ENCODE data around the gene PDE4D.

DNA sequence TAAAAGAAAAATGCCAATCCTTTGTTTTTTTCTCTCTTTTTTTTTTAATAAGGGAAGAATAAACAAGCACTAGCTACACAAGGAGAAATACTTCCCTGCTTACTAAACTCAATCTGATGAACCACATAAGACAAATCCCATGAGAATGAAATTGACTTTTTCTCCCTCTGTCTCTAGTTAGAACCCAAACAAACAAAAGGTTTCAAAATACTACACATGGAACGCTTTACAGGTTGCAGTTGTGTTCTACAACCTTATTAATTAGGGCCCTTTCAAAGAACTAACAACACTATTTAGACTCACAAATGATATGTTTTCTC, 124.5 kb downstream of the PDE4D start:
- TF ChIP-seq, protein P1, sequence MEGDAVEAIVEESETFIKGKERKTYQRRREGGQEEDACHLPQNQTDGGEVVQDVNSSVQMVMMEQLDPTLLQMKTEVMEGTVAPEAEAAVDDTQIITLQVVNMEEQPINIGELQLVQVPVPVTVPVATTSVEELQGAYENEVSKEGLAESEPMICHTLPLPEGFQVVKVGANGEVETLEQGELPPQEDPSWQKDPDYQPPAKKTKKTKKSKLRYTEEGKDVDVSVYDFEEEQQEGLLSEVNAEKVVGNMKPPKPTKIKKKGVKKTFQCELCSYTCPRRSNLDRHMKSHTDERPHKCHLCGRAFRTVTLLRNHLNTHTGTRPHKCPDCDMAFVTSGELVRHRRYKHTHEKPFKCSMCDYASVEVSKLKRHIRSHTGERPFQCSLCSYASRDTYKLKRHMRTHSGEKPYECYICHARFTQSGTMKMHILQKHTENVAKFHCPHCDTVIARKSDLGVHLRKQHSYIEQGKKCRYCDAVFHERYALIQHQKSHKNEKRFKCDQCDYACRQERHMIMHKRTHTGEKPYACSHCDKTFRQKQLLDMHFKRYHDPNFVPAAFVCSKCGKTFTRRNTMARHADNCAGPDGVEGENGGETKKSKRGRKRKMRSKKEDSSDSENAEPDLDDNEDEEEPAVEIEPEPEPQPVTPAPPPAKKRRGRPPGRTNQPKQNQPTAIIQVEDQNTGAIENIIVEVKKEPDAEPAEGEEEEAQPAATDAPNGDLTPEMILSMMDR (IDR thresholded peaks at IDR 0.05), result no peak
- no peak for TF ChIP-seq EZH2 (IDR thresholded peaks at IDR 0.05; ENCODE audit: borderline replicate concordance, insufficient read depth, low read depth, low read length, poor library complexity, severe bottlenecking)
